GM04504 (cell line): ENCODE data around the gene SCN3A.

Experiments
- DNase-seq: peaks from one replicate; pipeline ENCODE4 v3.0.0-alpha.2; 2012; ENCODE audit warnings: low read depth

SCN3A gene

GRCh38 chr2:165112133-165112573 is 91.7 kb downstream of the SCN3A start:
- no peak for DNase-seq

- DNase-seq: no peak
Observed at GRCh38 chr2:165110394-165110793, 93.5 kb downstream of the SCN3A start.

GRCh38 chr2:165109915-165110314 is 93.9 kb downstream of the SCN3A start:
- no peak for DNase-seq

- no peak for DNase-seq
Observed at GRCh38 chr2:165105926-165106325, 97.9 kb downstream of the SCN3A start.

- DNase-seq: no peak
Observed at GRCh38 chr2:165087933-165088901, 115.6 kb downstream of the SCN3A start.

- no peak for DNase-seq
Observed at GRCh38 chr2:165086337-165086736, 117.5 kb downstream of the SCN3A start.

GRCh38 chr2:165083326-165083725 is 120.5 kb downstream of the SCN3A start:
- no peak for DNase-seq

- DNase-seq: no peak
Observed at GRCh38 chr2:165082479-165082878, 121.4 kb downstream of the SCN3A start.

GRCh38 chr2:165081276-165081675 is 122.6 kb downstream of the SCN3A start:
- no peak for DNase-seq

GRCh38 chr2:165079432-165079831 is 124.4 kb downstream of the SCN3A start:
- no peak for DNase-seq

GRCh38 chr2:165078913-165079312 is 124.9 kb downstream of the SCN3A start:
- no peak for DNase-seq

- DNase-seq: no peak
Observed at GRCh38 chr2:165074884-165075283, 129.0 kb downstream of the SCN3A start.

- DNase-seq: no peak
Observed at GRCh38 chr2:165074323-165074722, 129.5 kb downstream of the SCN3A start.

- no peak for DNase-seq
Observed at GRCh38 chr2:165070076-165070475, 133.8 kb downstream of the SCN3A start.

GRCh38 chr2:165069151-165069550 is 134.7 kb downstream of the SCN3A start:
- no peak for DNase-seq

GRCh38 chr2:165068487-165068757 is 135.4 kb downstream of the SCN3A start:
- no peak for DNase-seq

- peak; percentile 4 for DNase-seq
Observed at GRCh38 chr2:165067643-165068486, 136.0 kb downstream of the SCN3A start.

GRCh38 chr2:165064743-165065142 is 139.1 kb downstream of the SCN3A start:
- no peak for DNase-seq

GRCh38 chr2:165060411-165060810 is 143.4 kb downstream of the SCN3A start:
- no peak for DNase-seq

- no peak for DNase-seq
Observed at GRCh38 chr2:165058476-165059265, 145.2 kb downstream of the SCN3A start.

GRCh38 chr2:165057931-165058330 is 145.9 kb downstream of the SCN3A start:
- DNase-seq: no peak

GRCh38 chr2:165057308-165057707 is 146.5 kb downstream of the SCN3A start:
- no peak for DNase-seq
